Measurements from ENCODE around the gene GTPBP10. TPM values are rescaled to one million over a fixed set of nuclear protein-coding genes. Genes with fewer than 3 reads are reported as not detected.
A peak's percentile ranks its signal among the peaks of the same experiment; 100 is the strongest.

The GTPBP10 gene
- polyA plus RNA-seq, 4 donors, result 5.4 to 21.6 (median 11.1) TPM

GRCh38 chr7:90387470-90388240 is 41.1 kb downstream of the GTPBP10 start:
- no peak for FAIRE-seq
- Histone ChIP-seq H3K36me3 (ENCODE audit: control insufficient read depth in 3 of 3, insufficient read depth in 2 of 3, low read depth in 1 of 3, low read length in 3 of 3) (peaks cover 3 to 8% (median 8%) of the 10 kb centered on the region in 3 donors), H3K4me3 (ENCODE audit: low read depth in 1 of 3, low read length in 3 of 3) (no peak overlapping the region), H3K27ac (ENCODE audit: low read depth in 1 of 3, low read length in 2 of 3) (no peak overlapping the region), H3K27me3 (ENCODE audit: control insufficient read depth in 3 of 3, insufficient read depth in 3 of 3, low read length in 3 of 3) (no peaks in the 10 kb centered on the region), H3K9me3 (ENCODE audit: control insufficient read depth in 2 of 2, insufficient read depth in 1 of 2, low read depth in 1 of 2, low read length in 1 of 2) (peaks cover 0 to 2% of the 10 kb centered on the region in 2 donors), H3K4me1 (ENCODE audit: control insufficient read depth in 3 of 3, insufficient read depth in 2 of 3, low read depth in 1 of 3, low read length in 2 of 3) (no peaks in the 10 kb centered on the region)
- WGBS, 3 donors, result 81 to 93% (median 88%) methylated on average over 2 of the region's 2 CpGs
- DNase-seq, result no peak

GRCh38 chr7:90390926-90391325 is 44.4 kb downstream of the GTPBP10 start:
- FAIRE-seq (no peak), DNase-seq (no peak)
- Histone ChIP-seq H3K27me3 (ENCODE audit: control insufficient read depth in 3 of 3, insufficient read depth in 3 of 3, low read length in 3 of 3) (no peaks in the 10 kb centered on the region), H3K27ac (ENCODE audit: low read depth in 1 of 3, low read length in 2 of 3) (no peak overlapping the region), H3K4me3 (ENCODE audit: low read depth in 1 of 3, low read length in 3 of 3) (no peak overlapping the region), H3K36me3 (ENCODE audit: control insufficient read depth in 3 of 3, insufficient read depth in 2 of 3, low read depth in 1 of 3, low read length in 3 of 3) (peaks cover 0 to 3% (median 0%) of the 10 kb centered on the region in 3 donors), H3K4me1 (ENCODE audit: control insufficient read depth in 3 of 3, insufficient read depth in 2 of 3, low read depth in 1 of 3, low read length in 2 of 3) (no peaks in the 10 kb centered on the region), H3K9me3 (ENCODE audit: control insufficient read depth in 2 of 2, insufficient read depth in 1 of 2, low read depth in 1 of 2, low read length in 1 of 2) (peaks cover 0 to 2% of the 10 kb centered on the region in 2 donors)

DNA sequence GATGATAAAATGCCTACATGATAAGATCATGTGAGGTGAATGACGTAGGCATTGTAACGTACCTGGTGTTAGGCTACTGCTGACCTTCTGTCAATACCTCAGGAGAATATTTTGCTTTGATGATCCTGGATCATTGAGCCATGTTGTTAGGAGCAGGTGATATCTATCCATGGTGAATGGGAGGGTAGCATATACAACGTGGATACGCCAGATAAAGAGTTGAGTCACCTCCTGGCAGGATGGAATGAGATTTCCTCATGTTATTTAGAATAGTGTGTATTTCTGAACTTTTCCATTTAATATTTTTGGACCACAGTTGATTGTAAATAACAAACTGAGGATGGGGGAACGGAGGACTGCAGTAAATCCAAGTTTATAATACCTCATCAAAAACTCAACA is 45.0 kb downstream of the GTPBP10 start:
- no peak overlapping the region for H3K27ac ChIP-seq (ENCODE audit: low read depth in 1 of 3, low read length in 2 of 3)
- H3K4me1 ChIP-seq (ENCODE audit: control insufficient read depth in 3 of 3, insufficient read depth in 2 of 3, low read depth in 1 of 3, low read length in 2 of 3), result no peaks in the 10 kb centered on the region
- no peaks in the 10 kb centered on the region for H3K27me3 ChIP-seq (ENCODE audit: control insufficient read depth in 3 of 3, insufficient read depth in 3 of 3, low read length in 3 of 3)
- DNase-seq (no peak), FAIRE-seq (no peak)
- peaks cover 0 to 5% of the 10 kb centered on the region in 2 donors for H3K9me3 ChIP-seq (ENCODE audit: control insufficient read depth in 2 of 2, insufficient read depth in 1 of 2, low read depth in 1 of 2, low read length in 1 of 2)
- H3K36me3 ChIP-seq (ENCODE audit: control insufficient read depth in 3 of 3, insufficient read depth in 2 of 3, low read depth in 1 of 3, low read length in 3 of 3), result peaks cover 0 to under 1% (median 0%) of the 10 kb centered on the region in 3 donors
- WGBS, 3 donors, result 83 to 84% (median 84%) methylated on average over 5 of the region's 5 CpGs
- H3K4me3 ChIP-seq (ENCODE audit: low read depth in 1 of 3, low read length in 3 of 3), result no peak overlapping the region

- no peaks in the 10 kb centered on the region for H3K27me3 ChIP-seq (ENCODE audit: control insufficient read depth in 3 of 3, insufficient read depth in 3 of 3, low read length in 3 of 3)
- no peaks in the 10 kb centered on the region for H3K4me1 ChIP-seq (ENCODE audit: control insufficient read depth in 3 of 3, insufficient read depth in 2 of 3, low read depth in 1 of 3, low read length in 2 of 3)
- no peaks in the 10 kb centered on the region for H3K36me3 ChIP-seq (ENCODE audit: control insufficient read depth in 3 of 3, insufficient read depth in 2 of 3, low read depth in 1 of 3, low read length in 3 of 3)
- WGBS, 3 donors, result 86 to 89% (median 87%) methylated on average over 4 of the region's 4 CpGs
- peaks cover 0 to 9% of the 10 kb centered on the region in 2 donors for H3K9me3 ChIP-seq (ENCODE audit: control insufficient read depth in 2 of 2, insufficient read depth in 1 of 2, low read depth in 1 of 2, low read length in 1 of 2)
- no peak for FAIRE-seq
- no peak for DNase-seq
- no peak overlapping the region for H3K4me3 ChIP-seq (ENCODE audit: low read depth in 1 of 3, low read length in 3 of 3)
- H3K27ac ChIP-seq (ENCODE audit: low read depth in 1 of 3, low read length in 2 of 3), result no peak overlapping the region
Observed at GRCh38 chr7:90396420-90396819, 49.9 kb downstream of the GTPBP10 start.

DNA sequence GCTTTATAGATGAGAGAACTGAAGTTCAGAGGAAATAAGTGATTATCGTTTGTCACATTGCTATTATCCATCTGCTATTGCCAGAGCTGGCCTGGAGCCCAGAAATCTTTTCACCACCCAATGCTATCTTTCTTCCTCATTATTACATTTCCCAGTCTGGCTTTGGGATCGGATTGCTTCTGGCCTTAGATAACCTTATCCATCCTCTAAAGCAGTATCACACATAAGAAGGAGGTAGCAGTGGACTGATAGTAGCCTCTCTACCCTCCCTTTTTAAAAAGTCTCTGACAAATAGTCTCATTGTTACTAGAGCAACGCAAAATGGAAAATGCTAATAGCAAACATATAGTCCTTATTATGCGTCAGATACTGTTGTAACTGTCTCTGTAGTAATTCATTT is 55.5 kb downstream of the GTPBP10 start:
- WGBS, 3 donors, result 9 to 29% (median 26%) methylated on average over 4 of the region's 4 CpGs
- Histone ChIP-seq H3K27ac (ENCODE audit: low read depth in 1 of 3, low read length in 2 of 3) (no peak overlapping the region), H3K4me1 (ENCODE audit: control insufficient read depth in 3 of 3, insufficient read depth in 2 of 3, low read depth in 1 of 3, low read length in 2 of 3) (peaks cover 0 to 4% (median 0%) of the 10 kb centered on the region in 3 donors), H3K4me3 (ENCODE audit: low read depth in 1 of 3, low read length in 3 of 3) (no peak overlapping the region), H3K9me3 (ENCODE audit: control insufficient read depth in 2 of 2, insufficient read depth in 1 of 2, low read depth in 1 of 2, low read length in 1 of 2) (peaks cover 0 to 3% of the 10 kb centered on the region in 2 donors), H3K36me3 (ENCODE audit: control insufficient read depth in 3 of 3, insufficient read depth in 2 of 3, low read depth in 1 of 3, low read length in 3 of 3) (peaks cover 0 to 6% (median 3%) of the 10 kb centered on the region in 3 donors), H3K27me3 (ENCODE audit: control insufficient read depth in 3 of 3, insufficient read depth in 3 of 3, low read length in 3 of 3) (no peaks in the 10 kb centered on the region)
- FAIRE-seq (no peak), DNase-seq (peak; percentile 23 to 78)

DNA sequence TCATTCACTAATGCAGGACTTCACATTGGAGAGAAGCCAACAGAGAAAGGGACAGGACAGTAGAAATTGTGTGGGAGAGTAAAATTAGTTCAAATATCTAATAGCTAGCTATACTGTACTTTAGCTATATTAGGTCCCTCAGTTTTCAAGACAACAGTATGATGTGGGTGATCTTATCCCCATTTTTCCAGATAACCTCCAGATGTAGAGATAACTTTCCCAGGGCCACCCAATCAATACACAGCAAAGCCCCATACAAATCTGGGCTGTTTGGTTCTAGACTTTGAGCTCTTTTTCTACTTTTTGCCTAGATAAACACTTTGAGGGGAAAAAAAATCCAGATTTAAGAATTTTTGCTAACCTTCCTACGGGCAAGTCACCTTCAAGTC is 56.3 kb downstream of the GTPBP10 start:
- Histone ChIP-seq H3K36me3 (ENCODE audit: control insufficient read depth in 3 of 3, insufficient read depth in 2 of 3, low read depth in 1 of 3, low read length in 3 of 3) (peaks cover 3 to 6% (median 5%) of the 10 kb centered on the region in 3 donors), H3K27ac (ENCODE audit: low read depth in 1 of 3, low read length in 2 of 3) (peak overlapping the region in 2 of 3 donors; percentile 16 to 87), H3K4me3 (ENCODE audit: low read depth in 1 of 3, low read length in 3 of 3) (peak overlapping the region; percentile 47 to 88 (median 61)), H3K9me3 (ENCODE audit: control insufficient read depth in 2 of 2, insufficient read depth in 1 of 2, low read depth in 1 of 2, low read length in 1 of 2) (peaks cover 0 to 3% of the 10 kb centered on the region in 2 donors), H3K27me3 (ENCODE audit: control insufficient read depth in 3 of 3, insufficient read depth in 3 of 3, low read length in 3 of 3) (no peaks in the 10 kb centered on the region), H3K4me1 (ENCODE audit: control insufficient read depth in 3 of 3, insufficient read depth in 2 of 3, low read depth in 1 of 3, low read length in 2 of 3) (peaks cover 0 to 4% (median 0%) of the 10 kb centered on the region in 3 donors)
- DNase-seq (no peak), FAIRE-seq (no peak)
- WGBS, 3 donors, result 7 to 30% (median 23%) methylated on average over 1 of the region's 1 CpG

DNA sequence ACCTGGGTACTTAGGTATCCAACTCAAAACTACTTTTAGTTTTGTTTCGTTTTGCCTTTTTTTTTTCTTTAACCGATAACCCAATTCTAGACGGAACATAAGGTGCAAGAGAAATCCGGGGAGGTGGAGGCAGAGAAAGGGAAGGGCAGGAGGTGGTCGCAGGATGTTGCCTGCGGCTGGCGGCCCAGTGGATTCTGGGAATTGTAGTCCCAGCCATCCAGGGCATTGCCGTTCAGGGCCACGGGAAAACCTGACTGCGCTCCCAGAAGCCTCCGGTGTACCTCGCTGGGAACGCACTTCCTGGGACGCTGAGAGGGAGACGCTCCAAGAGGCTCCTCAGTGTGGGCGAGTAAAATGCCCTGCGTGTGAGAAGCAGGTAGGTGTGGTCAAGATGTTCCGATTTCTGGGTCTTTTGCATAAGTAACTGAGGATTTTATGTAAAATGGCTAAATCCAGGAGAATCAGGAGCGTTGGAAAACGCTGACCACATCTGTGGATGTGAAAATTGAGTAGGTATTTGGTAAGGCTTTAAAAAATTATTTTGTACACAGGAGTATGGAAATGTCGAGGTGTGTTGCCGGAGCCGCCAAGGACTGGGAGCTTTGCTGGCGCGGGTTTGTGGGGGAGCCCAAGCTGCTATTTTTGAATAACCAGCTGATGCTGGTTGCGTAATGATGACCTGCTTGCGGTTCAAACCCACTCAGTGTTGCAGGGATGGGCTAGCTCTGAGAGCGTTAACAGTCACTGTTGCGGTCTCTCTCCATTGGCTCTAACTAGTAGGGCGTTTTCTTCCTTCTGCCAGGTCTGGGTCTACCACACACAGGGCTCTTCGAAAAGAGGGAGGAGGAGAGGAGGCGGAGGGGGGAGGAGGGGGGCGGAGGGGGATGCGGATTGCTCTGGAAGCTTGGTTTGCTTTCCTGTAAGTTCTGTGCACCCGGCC is 56.9 kb downstream of the GTPBP10 start, which contains the start of gene CLDN12:
Gene CLDN12 (plus strand): TSS at position 288 of the 940 bp plus-strand sequence. CDS start 9,216 bp downstream, outside the sequence.
- Histone ChIP-seq H3K27me3 (ENCODE audit: control insufficient read depth in 3 of 3, insufficient read depth in 3 of 3, low read length in 3 of 3) (no peaks in the 10 kb centered on the region), H3K9me3 (ENCODE audit: control insufficient read depth in 2 of 2, insufficient read depth in 1 of 2, low read depth in 1 of 2, low read length in 1 of 2) (peaks cover 0 to 3% of the 10 kb centered on the region in 2 donors), H3K27ac (ENCODE audit: low read depth in 1 of 3, low read length in 2 of 3) (peak within 1 kb of the TSS; percentile 66 to 91 (median 87)), H3K36me3 (ENCODE audit: control insufficient read depth in 3 of 3, insufficient read depth in 2 of 3, low read depth in 1 of 3, low read length in 3 of 3) (peaks cover 3 to 9% (median 5%) of the 10 kb centered on the region in 3 donors), H3K4me3 (ENCODE audit: low read depth in 1 of 3, low read length in 3 of 3) (peak within 1 kb of the TSS; percentile 47 to 88 (median 61)), H3K4me1 (ENCODE audit: control insufficient read depth in 3 of 3, insufficient read depth in 2 of 3, low read depth in 1 of 3, low read length in 2 of 3) (peaks cover 0 to 4% (median 0%) of the 10 kb centered on the region in 3 donors)
- WGBS, 3 donors, result 0 to 1% (median 1%) methylated on average over 33 to 35 of the region's 35 CpGs
- DNase-seq (peak; percentile 92 to 93), FAIRE-seq (no peak)

- Histone ChIP-seq H3K27ac (ENCODE audit: low read depth in 1 of 3, low read length in 2 of 3) (no peak overlapping the region), H3K4me3 (ENCODE audit: low read depth in 1 of 3, low read length in 3 of 3) (no peak overlapping the region), H3K36me3 (ENCODE audit: control insufficient read depth in 3 of 3, insufficient read depth in 2 of 3, low read depth in 1 of 3, low read length in 3 of 3) (peaks cover 3 to 15% (median 5%) of the 10 kb centered on the region in 3 donors), H3K4me1 (ENCODE audit: control insufficient read depth in 3 of 3, insufficient read depth in 2 of 3, low read depth in 1 of 3, low read length in 2 of 3) (peaks cover 0 to 8% (median 0%) of the 10 kb centered on the region in 3 donors), H3K27me3 (ENCODE audit: control insufficient read depth in 3 of 3, insufficient read depth in 3 of 3, low read length in 3 of 3) (no peaks in the 10 kb centered on the region), H3K9me3 (ENCODE audit: control insufficient read depth in 2 of 2, insufficient read depth in 1 of 2, low read depth in 1 of 2, low read length in 1 of 2) (no peaks in the 10 kb centered on the region)
- 80 to 89% (median 83%) methylated on average over 4 of the region's 4 CpGs for WGBS, 3 donors
- FAIRE-seq (no peak), DNase-seq (no peak)
Observed at GRCh38 chr7:90404777-90405176, 58.3 kb downstream of the GTPBP10 start.
